Myocyte (in vitro differentiated cells): ENCODE data around the gene AVPI1. TPM values are rescaled to one million over a fixed set of nuclear protein-coding genes. Genes with fewer than 3 reads are reported as not detected.
A peak's percentile ranks its signal among the peaks of the same experiment; 100 is the strongest.
"Not testable (repeated sequence)": the region's sequence is repeated elsewhere in the genome, so short reads cannot be mapped to it uniquely, and the experiment has no call there.

Source experiments
- DNase-seq: peaks from one replicate; pipeline ENCODE4 v3.0.0-alpha.2; 2012; ENCODE audit warnings: low read depth
- total RNA-seq: library from RNA; depleted of rRNA; stranded (reverse); fragments of >200 nt; gene quantifications from 2 replicates; pipeline ENCODE4 v1.2.3, GENCODE V29; 2014

The AVPI1 gene
- total RNA-seq, 1 donor from 2014 or later: 56.8 TPM

- peak; percentile 28 for DNase-seq
Observed at GRCh38 chr10:97640868-97641811, 45.9 kb downstream of the AVPI1 start.

GRCh38 chr10:97640174-97640867 is 46.7 kb downstream of the AVPI1 start, which contains the start of gene PI4K2A:
Gene PI4K2A (plus strand): TSS chr10:97640671. CDS start chr10:97640743, 72 bp downstream.
- DNase-seq: peak; percentile 99

- not testable (repeated sequence) for DNase-seq
Observed at GRCh38 chr10:97639090-97639489, 48.0 kb downstream of the AVPI1 start.

GRCh38 chr10:97635577-97635976 is 51.5 kb downstream of the AVPI1 start:
- no peak for DNase-seq

GRCh38 chr10:97633921-97634320 is 53.1 kb downstream of the AVPI1 start:
- DNase-seq: no peak

GRCh38 chr10:97632949-97633884 is 53.8 kb downstream of the AVPI1 start, which contains the start of gene MORN4:
Gene MORN4 (minus strand): TSS chr10:97633500. CDS start chr10:97619653, 13,847 bp downstream.
- peak; percentile 96 for DNase-seq

- no peak for DNase-seq
Observed at GRCh38 chr10:97631098-97631497, 55.9 kb downstream of the AVPI1 start.

GRCh38 chr10:97629289-97629688 is 57.8 kb downstream of the AVPI1 start:
- DNase-seq: no peak

GRCh38 chr10:97628228-97628627 is 58.8 kb downstream of the AVPI1 start:
- DNase-seq: no peak

- DNase-seq: no peak
Observed at GRCh38 chr10:97627731-97628130, 59.3 kb downstream of the AVPI1 start.

Other genes starting within 250 kb of the AVPI1 start
- 25.1 and 26.8 TPM in 2 replicates for gene EXOSC1, start 241.2 kb downstream of the AVPI1 start, total RNA-seq
- 42.1 and 49.9 TPM in 2 replicates for gene ZDHHC16, start 241.1 kb downstream of the AVPI1 start, total RNA-seq
- 149 and 168 TPM in 2 replicates for gene MMS19, start 188.8 kb downstream of the AVPI1 start, total RNA-seq
- gene UBTD1, start 188.3 kb downstream of the AVPI1 start, total RNA-seq: 81.1 and 95.8 TPM in 2 replicates
- 61.9 and 115 TPM in 2 replicates for gene ANKRD2, start 114.5 kb downstream of the AVPI1 start, total RNA-seq
- 1.1 and 1.8 TPM in 2 replicates for gene HOGA1, start 102.9 kb downstream of the AVPI1 start, total RNA-seq
- 0.62 TPM in 1 of 2 replicates, not detected in the other for gene C10orf62, start 97.5 kb downstream of the AVPI1 start, total RNA-seq
- gene MORN4, start 53.7 kb downstream of the AVPI1 start, total RNA-seq: 4.9 and 5.9 TPM in 2 replicates
- gene PI4K2A, start 46.6 kb downstream of the AVPI1 start, total RNA-seq: 32.2 and 33.7 TPM in 2 replicates
- gene MARVELD1, start 26.5 kb upstream of the AVPI1 start, total RNA-seq: 31.3 and 37.2 TPM in 2 replicates
- 25.5 and 30.5 TPM in 2 replicates for gene ZFYVE27, start 49.9 kb upstream of the AVPI1 start, total RNA-seq
- gene SFRP5, start 84.8 kb upstream of the AVPI1 start, total RNA-seq: 0.91 and 1.4 TPM in 2 replicates
- 0.29 and 0.42 TPM in 2 replicates for gene GOLGA7B, start 162.6 kb upstream of the AVPI1 start, total RNA-seq